ENCODE measurements around the gene HTR1D. TPM values are rescaled to one million over a fixed set of nuclear protein-coding genes. Genes with fewer than 3 reads are reported as not detected.
"Not testable (repeated sequence)": the region's sequence is repeated elsewhere in the genome, so short reads cannot be mapped to it uniquely, and the experiment has no call there.

The HTR1D gene
- total RNA-seq, 3 donors from 2014 or later (not counting 1 experiment from before 2014, with no cell fraction given), result not detected

DNA sequence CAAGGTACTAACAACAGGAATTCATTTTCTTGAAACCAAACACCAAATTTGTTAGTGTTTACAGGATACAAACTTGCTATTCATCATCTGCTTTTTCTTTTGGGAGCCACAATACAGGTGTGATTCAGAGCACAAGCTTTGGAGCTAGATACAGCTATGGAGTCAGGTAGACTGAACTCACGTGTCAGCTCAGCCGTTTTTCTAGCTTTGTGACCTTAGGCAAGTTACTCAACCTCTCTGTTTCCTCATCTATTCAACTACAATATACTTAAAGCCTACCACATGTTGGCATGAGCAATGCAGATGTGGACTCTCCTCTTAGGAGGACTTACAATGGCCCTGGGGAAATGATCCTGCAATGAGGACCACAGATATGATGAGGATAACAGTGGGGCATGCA, 6.3 kb downstream of the HTR1D start:
- Mint-ChIP-seq H3K36me3 (no peaks in the 10 kb centered on the region), H3K4me1 (peaks cover 0 to 12% of the 10 kb centered on the region in 2 donors), H3K4me3 (no peak overlapping the region), H3K27ac (no peak overlapping the region), H3K27me3 (ENCODE audit: low read depth in 2 of 2) (peaks cover 25% of the 10 kb centered on the region in 2 donors), H3K9me3 (no peaks in the 10 kb centered on the region)
- ATAC-seq (no peak), DNase-seq (no peak)
- TF ChIP-seq, protein P1, sequence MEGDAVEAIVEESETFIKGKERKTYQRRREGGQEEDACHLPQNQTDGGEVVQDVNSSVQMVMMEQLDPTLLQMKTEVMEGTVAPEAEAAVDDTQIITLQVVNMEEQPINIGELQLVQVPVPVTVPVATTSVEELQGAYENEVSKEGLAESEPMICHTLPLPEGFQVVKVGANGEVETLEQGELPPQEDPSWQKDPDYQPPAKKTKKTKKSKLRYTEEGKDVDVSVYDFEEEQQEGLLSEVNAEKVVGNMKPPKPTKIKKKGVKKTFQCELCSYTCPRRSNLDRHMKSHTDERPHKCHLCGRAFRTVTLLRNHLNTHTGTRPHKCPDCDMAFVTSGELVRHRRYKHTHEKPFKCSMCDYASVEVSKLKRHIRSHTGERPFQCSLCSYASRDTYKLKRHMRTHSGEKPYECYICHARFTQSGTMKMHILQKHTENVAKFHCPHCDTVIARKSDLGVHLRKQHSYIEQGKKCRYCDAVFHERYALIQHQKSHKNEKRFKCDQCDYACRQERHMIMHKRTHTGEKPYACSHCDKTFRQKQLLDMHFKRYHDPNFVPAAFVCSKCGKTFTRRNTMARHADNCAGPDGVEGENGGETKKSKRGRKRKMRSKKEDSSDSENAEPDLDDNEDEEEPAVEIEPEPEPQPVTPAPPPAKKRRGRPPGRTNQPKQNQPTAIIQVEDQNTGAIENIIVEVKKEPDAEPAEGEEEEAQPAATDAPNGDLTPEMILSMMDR (IDR thresholded peaks at IDR 0.05), result no peak
- Histone ChIP-seq H3K27me3 (ENCODE audit: control insufficient read depth, insufficient read depth, low read length) (no peaks in the 10 kb centered on the region), H3K4me3 (ENCODE audit: low read length) (no peak overlapping the region), H3K4me1 (ENCODE audit: control insufficient read depth, insufficient read depth, low read length) (no peaks in the 10 kb centered on the region), H3K36me3 (ENCODE audit: control insufficient read depth, insufficient read depth, low read length) (no peaks in the 10 kb centered on the region), H3K9me3 (ENCODE audit: control insufficient read depth, insufficient read depth, low read length) (no peaks in the 10 kb centered on the region), H3K27ac (ENCODE audit: low read length) (no peak overlapping the region)
- intact Hi-C loops (cut with micrococcal nuclease), result no loop called here
- 72% methylated on average over 2 of the region's 2 CpGs for WGBS (ENCODE audit: insufficient coverage)

DNA sequence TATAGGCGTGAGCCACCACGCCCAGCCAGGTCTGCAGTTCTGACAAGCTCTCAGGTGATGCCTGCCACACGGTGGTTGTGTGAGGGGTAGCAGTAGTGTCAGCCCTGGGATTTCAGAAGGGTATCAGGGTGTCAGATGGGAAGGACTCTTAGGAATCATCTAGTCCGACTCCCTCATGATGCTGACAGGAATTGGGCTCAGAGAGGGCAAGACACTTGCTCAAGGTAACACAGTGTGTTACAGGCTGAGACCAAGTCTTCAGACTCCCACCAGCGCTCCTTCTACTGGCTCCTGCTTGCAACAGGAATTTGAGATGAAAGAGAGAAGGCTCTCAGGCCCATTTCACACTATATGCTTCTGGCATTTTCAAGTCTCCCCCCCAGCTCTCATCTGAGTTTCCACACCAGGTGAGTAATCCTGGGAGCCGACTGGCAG, 6.9 kb downstream of the HTR1D start:
- H3K4me3 ChIP-seq (ENCODE audit: low read length), result no peak overlapping the region
- Mint-ChIP-seq H3K4me3 (no peak overlapping the region), H3K27me3 (ENCODE audit: low read depth in 2 of 2) (peaks cover 24 to 25% of the 10 kb centered on the region in 2 donors), H3K27ac (no peak overlapping the region), H3K9me3 (no peaks in the 10 kb centered on the region), H3K36me3 (no peaks in the 10 kb centered on the region), H3K4me1 (peaks cover 0 to 12% of the 10 kb centered on the region in 2 donors)
- no peaks in the 10 kb centered on the region for H3K27me3 ChIP-seq (ENCODE audit: control insufficient read depth, insufficient read depth, low read length)
- intact Hi-C loops (cut with micrococcal nuclease), result no loop called here
- TF ChIP-seq, protein P1 (IDR thresholded peaks at IDR 0.05), result no peak
- DNase-seq, result peak in 1 of 2 donors; percentile 11
- no peaks in the 10 kb centered on the region for H3K9me3 ChIP-seq (ENCODE audit: control insufficient read depth, insufficient read depth, low read length)
- H3K27ac ChIP-seq (ENCODE audit: low read length), result no peak overlapping the region
- ATAC-seq, result no peak
- no peaks in the 10 kb centered on the region for H3K4me1 ChIP-seq (ENCODE audit: control insufficient read depth, insufficient read depth, low read length)
- 45% methylated on average over 6 of the region's 6 CpGs for WGBS (ENCODE audit: insufficient coverage)
- H3K36me3 ChIP-seq (ENCODE audit: control insufficient read depth, insufficient read depth, low read length), result no peaks in the 10 kb centered on the region

DNA sequence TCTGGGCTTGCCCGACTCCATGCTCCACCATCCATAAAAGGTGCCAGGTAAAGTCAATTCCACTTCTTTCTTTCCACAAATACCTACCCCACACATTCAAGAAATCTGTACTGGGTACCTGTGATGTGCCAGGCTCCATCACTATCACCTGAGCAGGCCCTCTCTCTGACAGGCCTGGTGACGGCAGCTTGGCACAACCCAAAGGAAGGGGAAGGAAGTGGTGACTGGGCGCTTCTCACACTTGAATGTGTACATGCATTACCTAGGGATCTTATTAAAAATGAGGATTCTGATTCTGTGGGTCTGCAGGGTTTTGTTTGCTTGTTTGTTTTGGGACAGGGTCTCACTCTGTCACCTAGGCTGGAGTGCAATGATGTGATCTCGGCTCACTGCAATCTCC, 7.5 kb downstream of the HTR1D start:
- peaks cover 0 to 10% of the 10 kb centered on the region in 2 donors for H3K4me1 Mint-ChIP-seq
- ATAC-seq (no peak), DNase-seq (peak in 1 of 2 donors; percentile 18)
- Histone ChIP-seq H3K27ac (ENCODE audit: low read length) (no peak overlapping the region), H3K4me3 (ENCODE audit: low read length) (no peak overlapping the region), H3K4me1 (ENCODE audit: control insufficient read depth, insufficient read depth, low read length) (no peaks in the 10 kb centered on the region), H3K27me3 (ENCODE audit: control insufficient read depth, insufficient read depth, low read length) (no peaks in the 10 kb centered on the region), H3K36me3 (ENCODE audit: control insufficient read depth, insufficient read depth, low read length) (no peaks in the 10 kb centered on the region), H3K9me3 (ENCODE audit: control insufficient read depth, insufficient read depth, low read length) (no peaks in the 10 kb centered on the region)
- H3K27me3 Mint-ChIP-seq (ENCODE audit: low read depth in 2 of 2), result peaks cover 22 to 25% of the 10 kb centered on the region in 2 donors
- TF ChIP-seq, protein P1 (IDR thresholded peaks at IDR 0.05), result no peak
- intact Hi-C loops (cut with micrococcal nuclease), result no loop called here
- no peaks in the 10 kb centered on the region for H3K9me3 Mint-ChIP-seq
- no peaks in the 10 kb centered on the region for H3K36me3 Mint-ChIP-seq
- WGBS (ENCODE audit: insufficient coverage), result 46% methylated on average over 4 of the region's 4 CpGs
- no peak overlapping the region for H3K27ac Mint-ChIP-seq
- H3K4me3 Mint-ChIP-seq, result no peak overlapping the region

DNA sequence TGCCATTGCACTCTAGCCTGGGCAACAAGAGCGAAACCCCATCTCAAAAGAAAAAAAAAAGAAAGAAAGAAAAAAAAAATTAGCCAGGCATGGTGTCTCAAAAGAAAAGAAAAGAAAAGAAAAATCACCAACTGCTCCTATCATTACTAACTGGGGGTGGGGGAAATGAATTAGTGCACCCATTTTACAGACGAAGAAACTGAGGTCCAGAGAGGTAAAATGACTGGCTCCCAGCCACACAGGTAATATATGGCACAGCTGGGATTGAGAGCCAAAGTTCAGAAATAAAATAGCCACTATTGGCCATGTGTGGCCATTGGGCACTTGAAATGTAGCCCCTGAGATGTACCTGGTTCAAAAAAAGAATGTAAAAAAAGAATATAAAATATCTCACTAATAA, 8.8 kb downstream of the HTR1D start:
- no peak for ATAC-seq
- H3K27me3 Mint-ChIP-seq (ENCODE audit: low read depth in 2 of 2), result peaks cover 19 to 21% of the 10 kb centered on the region in 2 donors
- Histone ChIP-seq H3K9me3 (ENCODE audit: control insufficient read depth, insufficient read depth, low read length) (no peaks in the 10 kb centered on the region), H3K27me3 (ENCODE audit: control insufficient read depth, insufficient read depth, low read length) (no peaks in the 10 kb centered on the region), H3K27ac (ENCODE audit: low read length) (no peak overlapping the region), H3K36me3 (ENCODE audit: control insufficient read depth, insufficient read depth, low read length) (no peaks in the 10 kb centered on the region), H3K4me1 (ENCODE audit: control insufficient read depth, insufficient read depth, low read length) (no peaks in the 10 kb centered on the region), H3K4me3 (ENCODE audit: low read length) (no peak overlapping the region)
- H3K36me3 Mint-ChIP-seq, result no peaks in the 10 kb centered on the region
- H3K27ac Mint-ChIP-seq, result no peak overlapping the region
- H3K4me1 Mint-ChIP-seq, result peaks cover 0 to 7% of the 10 kb centered on the region in 2 donors
- TF ChIP-seq, protein P1 (IDR thresholded peaks at IDR 0.05), result no peak
- no peak for DNase-seq
- no peaks in the 10 kb centered on the region for H3K9me3 Mint-ChIP-seq
- intact Hi-C loops (cut with micrococcal nuclease), result no loop called here
- no peak overlapping the region for H3K4me3 Mint-ChIP-seq
- 100% methylated on average over 1 of the region's 2 CpGs for WGBS (ENCODE audit: insufficient coverage)

DNA sequence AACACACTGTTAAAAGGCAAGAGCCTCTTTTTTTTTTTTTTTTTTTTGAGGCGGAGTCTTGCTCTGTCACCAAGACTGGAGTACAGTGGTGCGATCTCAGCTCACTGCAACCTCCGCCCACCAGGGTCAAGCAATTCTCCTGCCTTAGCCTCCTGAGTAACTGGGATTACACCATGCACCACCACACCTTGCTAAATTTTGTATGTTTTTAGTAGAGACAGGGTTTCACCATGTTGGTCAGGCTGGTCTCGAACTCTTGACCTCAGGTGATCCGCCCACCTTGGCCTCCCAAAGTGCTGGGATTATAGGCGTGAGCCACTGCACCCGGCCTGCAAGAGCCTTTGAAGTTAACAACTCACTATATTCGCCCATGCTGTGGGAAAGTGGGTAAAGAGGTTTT, 9.6 kb downstream of the HTR1D start:
- not testable (repeated sequence) for H3K4me1 ChIP-seq (ENCODE audit: control insufficient read depth, insufficient read depth, low read length)
- peaks cover 11 to 17% of the 10 kb centered on the region in 2 donors for H3K27me3 Mint-ChIP-seq (ENCODE audit: low read depth in 2 of 2)

More for the DNA sequence above, 9.6 kb downstream of the HTR1D start:
- H3K4me3 Mint-ChIP-seq; H3K36me3 ChIP-seq (ENCODE audit: control insufficient read depth, insufficient read depth, low read length); intact Hi-C loops (cut with micrococcal nuclease); H3K4me3 ChIP-seq (ENCODE audit: low read length); DNase-seq; ATAC-seq; H3K27ac Mint-ChIP-seq; H3K4me1 Mint-ChIP-seq; H3K27me3 ChIP-seq (ENCODE audit: control insufficient read depth, insufficient read depth, low read length); H3K9me3 ChIP-seq (ENCODE audit: control insufficient read depth, insufficient read depth, low read length); H3K27ac ChIP-seq (ENCODE audit: low read length); H3K36me3 Mint-ChIP-seq; H3K9me3 Mint-ChIP-seq: not testable (repeated sequence)
- 92% methylated on average over 7 of the region's 8 CpGs for WGBS (ENCODE audit: insufficient coverage)
